LNCaP clone FGC (cell line): ENCODE data around the gene ANXA2R.

Experiments used
- DNase-seq: peaks from one replicate; pipeline ENCODE4 v3.0.0-alpha.2; 2011; ENCODE audit warnings: low read depth
- H3K4me3 ChIP-seq: 2 replicates; pipeline ENCODE4 v1.5.1; 2011; ENCODE audit warnings: mild to moderate bottlenecking, low read depth, low read length, control low read depth
- CTCF ChIP-seq: IDR thresholded peaks from 2 replicates; pipeline ENCODE4 v1.5.1; 2012; ENCODE audit warnings: mild to moderate bottlenecking; ENCODE audit not compliant: control insufficient read depth, insufficient read depth; ENCODE audit errors: extremely low read depth

ANXA2R gene

GRCh38 chr5:43014522-43014921 is 25.6 kb downstream of the ANXA2R start:
- TF ChIP-seq CTCF = no peak
- no peak overlapping the region for H3K4me3 ChIP-seq
- no peak for DNase-seq

GRCh38 chr5:43010935-43011315 is 29.2 kb downstream of the ANXA2R start:
- no peak for TF ChIP-seq CTCF
- no peak for DNase-seq
- H3K4me3 ChIP-seq = no peak overlapping the region

- peak; percentile 39 for DNase-seq
- TF ChIP-seq CTCF = peak; percentile 24; the same call in 1 of the 2 replicates
- peak overlapping the region; percentile 39 for H3K4me3 ChIP-seq
These were observed 31.6 kb downstream of the ANXA2R start for GRCh38 chr5:43008363-43009153.

GRCh38 chr5:43007911-43008362 is 32.2 kb downstream of the ANXA2R start:
- no peak for TF ChIP-seq CTCF
- DNase-seq = no peak
- peak overlapping the region; percentile 39; the same call in 1 of the 2 replicates for H3K4me3 ChIP-seq

GRCh38 chr5:43007246-43007910 is 32.7 kb downstream of the ANXA2R start:
- TF ChIP-seq CTCF = no peak
- DNase-seq = no peak
- no peak overlapping the region for H3K4me3 ChIP-seq

GRCh38 chr5:43006424-43007202 is 33.5 kb downstream of the ANXA2R start:
- DNase-seq = no peak
- TF ChIP-seq CTCF = no peak
- no peak overlapping the region for H3K4me3 ChIP-seq
